NB4 (cell line): Measurements from ENCODE around the gene EVA1A.

Source experiments
- CTCF ChIP-seq: IDR thresholded peaks from one replicate; pipeline ENCODE4 v1.5.1; 2012; ENCODE audit warnings: low read depth, low read length
- MAX ChIP-seq: IDR thresholded peaks from 2 replicates; pipeline ENCODE4 v1.6.1; 2011; ENCODE audit warnings: low read depth, low read length
- MYC ChIP-seq: IDR thresholded peaks from 2 replicates; pipeline ENCODE4 v1.6.1; 2011; ENCODE audit warnings: low read depth, low read length
- POLR2A ChIP-seq: IDR thresholded peaks from 2 replicates; pipeline ENCODE4 v1.6.1; 2011; ENCODE audit warnings: mild to moderate bottlenecking; ENCODE audit not compliant: insufficient read length; ENCODE audit errors: extremely low read depth

GRCh38 chr2:75558136-75558535 is 2.6 kb downstream of the EVA1A start:
- TF ChIP-seq CTCF (no peak), POLR2A (no peak), MAX (no peak), MYC (no peak)
